Measurements from ENCODE around the gene INAVA.

INAVA gene

GRCh38 chr1:200912737-200913407 lies 18.2 kb downstream of the INAVA start:
- H3K4me3 ChIP-seq (ENCODE audit: low read depth, low read length) = no peak overlapping the region
- no peak for DNase-seq (ENCODE audit: low read depth)
- TF ChIP-seq, protein P1, sequence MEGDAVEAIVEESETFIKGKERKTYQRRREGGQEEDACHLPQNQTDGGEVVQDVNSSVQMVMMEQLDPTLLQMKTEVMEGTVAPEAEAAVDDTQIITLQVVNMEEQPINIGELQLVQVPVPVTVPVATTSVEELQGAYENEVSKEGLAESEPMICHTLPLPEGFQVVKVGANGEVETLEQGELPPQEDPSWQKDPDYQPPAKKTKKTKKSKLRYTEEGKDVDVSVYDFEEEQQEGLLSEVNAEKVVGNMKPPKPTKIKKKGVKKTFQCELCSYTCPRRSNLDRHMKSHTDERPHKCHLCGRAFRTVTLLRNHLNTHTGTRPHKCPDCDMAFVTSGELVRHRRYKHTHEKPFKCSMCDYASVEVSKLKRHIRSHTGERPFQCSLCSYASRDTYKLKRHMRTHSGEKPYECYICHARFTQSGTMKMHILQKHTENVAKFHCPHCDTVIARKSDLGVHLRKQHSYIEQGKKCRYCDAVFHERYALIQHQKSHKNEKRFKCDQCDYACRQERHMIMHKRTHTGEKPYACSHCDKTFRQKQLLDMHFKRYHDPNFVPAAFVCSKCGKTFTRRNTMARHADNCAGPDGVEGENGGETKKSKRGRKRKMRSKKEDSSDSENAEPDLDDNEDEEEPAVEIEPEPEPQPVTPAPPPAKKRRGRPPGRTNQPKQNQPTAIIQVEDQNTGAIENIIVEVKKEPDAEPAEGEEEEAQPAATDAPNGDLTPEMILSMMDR (IDR thresholded peaks at IDR 0.05; ENCODE audit: control insufficient read depth, extremely low read depth, insufficient read depth) = no peak

DNA sequence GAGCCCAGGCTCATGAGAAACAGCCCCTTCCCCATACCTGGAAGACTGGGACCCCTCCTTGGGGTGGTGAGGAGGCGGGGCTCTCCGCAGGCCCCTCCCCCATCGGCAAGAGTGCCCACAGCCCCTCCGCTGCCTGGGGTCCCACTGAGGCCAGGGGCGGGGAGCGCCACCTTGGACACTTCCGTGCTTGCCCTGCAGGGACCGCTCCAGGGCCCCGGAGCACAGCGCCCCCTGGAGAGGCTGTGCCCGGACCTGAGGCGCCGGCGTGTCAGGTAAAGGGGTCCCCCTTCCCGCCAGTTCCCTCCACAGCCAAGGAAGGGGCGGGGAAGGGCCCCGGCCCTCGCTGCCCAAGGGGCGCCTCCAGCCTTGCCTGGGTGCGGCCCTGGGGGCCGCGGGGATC lies 21.5 kb downstream of the INAVA start:
- TF ChIP-seq, protein P1 (IDR thresholded peaks at IDR 0.05; ENCODE audit: control insufficient read depth, extremely low read depth, insufficient read depth) = no peak
- DNase-seq (ENCODE audit: low read depth) = no peak
- H3K4me3 ChIP-seq (ENCODE audit: low read depth, low read length) = no peak overlapping the region

DNA sequence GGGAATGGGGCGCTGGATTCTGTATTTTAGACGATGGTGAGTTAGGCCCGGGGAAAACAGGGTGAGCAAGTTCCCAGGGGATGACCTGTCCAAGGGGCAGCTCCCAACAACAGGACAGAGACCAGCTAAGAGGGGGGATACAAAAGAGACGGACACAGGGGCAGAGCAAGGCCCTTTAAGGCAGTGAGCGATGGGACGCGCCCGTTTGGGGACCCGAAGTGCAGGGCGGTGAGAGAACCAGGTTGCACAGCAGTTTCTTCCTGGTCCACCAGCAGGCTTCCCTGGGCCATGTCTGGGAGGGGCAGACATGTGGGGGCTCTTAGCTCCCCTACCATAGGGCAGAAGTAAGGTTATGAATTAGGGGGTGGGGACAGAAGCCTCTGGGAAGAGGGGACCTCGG lies 22.0 kb downstream of the INAVA start:
- TF ChIP-seq, protein P1 (IDR thresholded peaks at IDR 0.05; ENCODE audit: control insufficient read depth, extremely low read depth, insufficient read depth) = no peak
- H3K4me3 ChIP-seq (ENCODE audit: low read depth, low read length) = no peak overlapping the region
- no peak for DNase-seq (ENCODE audit: low read depth)

DNA sequence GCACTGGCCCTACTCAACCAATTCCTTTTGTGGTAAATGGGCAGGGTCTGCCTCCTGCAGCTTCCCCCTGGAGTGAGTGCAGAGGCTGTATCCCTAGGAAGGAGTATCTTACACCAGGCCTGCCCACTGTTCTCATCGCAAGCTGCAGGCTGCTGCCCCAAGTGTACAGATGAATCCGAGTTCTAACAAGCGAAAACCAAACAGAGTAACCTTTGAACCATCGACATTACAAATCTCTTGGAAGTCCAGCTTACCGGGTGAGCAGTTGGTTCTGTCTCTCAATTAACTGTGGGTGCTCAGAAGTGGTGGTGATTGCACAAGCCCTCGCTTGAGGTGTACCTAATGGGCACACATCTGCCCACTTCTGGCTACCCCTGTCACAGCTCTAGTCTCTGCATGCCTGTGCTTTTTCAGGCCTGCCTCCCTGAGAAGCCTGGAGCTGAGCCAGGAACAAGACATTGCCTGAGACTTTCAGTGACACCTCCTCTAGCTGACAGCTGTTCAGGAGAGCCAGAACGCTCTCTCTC lies 22.7 kb downstream of the INAVA start:
- DNase-seq (ENCODE audit: low read depth) = no peak
- TF ChIP-seq, protein P1 (IDR thresholded peaks at IDR 0.05; ENCODE audit: control insufficient read depth, extremely low read depth, insufficient read depth) = no peak
- H3K4me3 ChIP-seq (ENCODE audit: low read depth, low read length) = no peak overlapping the region

DNA sequence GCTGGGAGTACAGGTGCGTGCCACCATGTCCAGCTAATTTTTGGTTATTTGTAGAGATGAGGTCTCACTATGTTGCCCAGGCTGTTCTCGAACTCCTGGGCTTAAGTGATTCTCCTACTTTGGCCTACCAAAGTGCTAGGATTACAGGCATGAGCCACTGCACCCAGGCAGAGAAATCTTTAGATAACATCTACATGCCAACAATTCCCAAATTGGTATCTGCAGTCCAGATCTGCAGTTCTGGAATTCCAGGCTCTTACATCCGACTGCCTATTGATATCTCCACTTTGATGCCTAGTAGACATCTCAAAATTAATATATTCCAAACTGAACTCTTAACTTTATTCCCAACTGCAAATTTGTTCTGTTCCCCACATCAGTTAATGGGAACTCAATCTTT lies 23.3 kb downstream of the INAVA start:
- TF ChIP-seq, protein P1 (IDR thresholded peaks at IDR 0.05; ENCODE audit: control insufficient read depth, extremely low read depth, insufficient read depth) = no peak
- no peak overlapping the region for H3K4me3 ChIP-seq (ENCODE audit: low read depth, low read length)
- DNase-seq (ENCODE audit: low read depth) = no peak

DNA sequence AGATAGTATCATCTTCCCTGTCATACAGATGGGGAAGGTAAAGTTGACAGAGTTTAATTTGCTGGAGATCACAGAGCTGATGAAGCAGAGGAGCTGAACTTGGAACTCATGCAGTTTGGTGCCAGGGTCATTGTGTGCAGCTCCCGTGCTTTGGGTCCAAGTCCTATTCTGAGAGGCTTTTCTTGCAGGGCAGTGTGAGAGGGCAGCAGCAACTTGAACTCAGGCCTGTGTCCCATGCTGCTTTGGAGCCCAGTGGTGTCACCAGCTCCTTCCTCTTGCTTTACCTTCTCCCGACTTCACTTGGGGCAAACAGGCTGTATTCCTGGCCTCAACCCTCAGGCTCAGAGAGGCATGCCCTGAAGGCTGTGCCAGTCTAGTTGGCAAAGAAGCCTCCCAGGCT lies 24.7 kb downstream of the INAVA start:
- H3K4me3 ChIP-seq (ENCODE audit: low read depth, low read length) = no peak overlapping the region
- TF ChIP-seq, protein P1 (IDR thresholded peaks at IDR 0.05; ENCODE audit: control insufficient read depth, extremely low read depth, insufficient read depth) = no peak
- no peak for DNase-seq (ENCODE audit: low read depth)
